KBM-7 (cell line): Measurements from ENCODE around the gene GALNT15.

Source experiments
- DNase-seq: peaks from one replicate; pipeline ENCODE4 v3.0.0-alpha.2; 2015
- in situ Hi-C: fragments of 300-500 bp; cut with MboI; formaldehyde crosslinking; loops from 2 replicates; pipeline ENCODE4 v1.14.3; 2020; ENCODE audit warnings: low sequenced_read_pairs, low pct_unique_long_range_greater_than_20kb, mixed read lengths

GALNT15 gene

GRCh38 chr3:16264708-16265454 is 90.4 kb downstream of the GALNT15 start, which contains the start of the genes DPH3 and OXNAD1:
DPH3 (minus strand) TSS chr3:16264943; CDS start chr3:16264876, 67 bp downstream.
OXNAD1 (plus strand) TSS chr3:16265212; CDS start chr3:16270953, 5,741 bp downstream.
- in situ Hi-C loops, result no loop called here

GRCh38 chr3:16265455-16265786 is 90.9 kb downstream of the GALNT15 start:
- in situ Hi-C loops, result no loop called here
- DNase-seq, result no peak

More at GRCh38 chr3:16264708-16265454, 90.4 kb downstream of the GALNT15 start, which contains the start of the genes DPH3 and OXNAD1:
- peak; percentile 98 for DNase-seq

- in situ Hi-C loops, result no loop called here
- no peak for DNase-seq
Measured at GRCh38 chr3:16266714-16267113, 92.2 kb downstream of the GALNT15 start.

GRCh38 chr3:16270855-16271254 is 96.4 kb downstream of the GALNT15 start:
- in situ Hi-C loops, result no loop called here
- DNase-seq, result no peak

GRCh38 chr3:16272588-16272987 is 98.1 kb downstream of the GALNT15 start:
- in situ Hi-C loops, result no loop called here
- no peak for DNase-seq

GRCh38 chr3:16273867-16274266 is 99.4 kb downstream of the GALNT15 start:
- in situ Hi-C loops, result no loop called here
- no peak for DNase-seq

- DNase-seq, result no peak
Measured at GRCh38 chr3:16277471-16277870, 103.0 kb downstream of the GALNT15 start.

GRCh38 chr3:16279010-16279801 is 104.7 kb downstream of the GALNT15 start:
- in situ Hi-C loops, result loop anchor here (25.0 kb wide), 1 partner anchor 258 kb away; no protein-coding TSS in a partner anchor

More at GRCh38 chr3:16277471-16277870, 103.0 kb downstream of the GALNT15 start:
- in situ Hi-C loops, result loop anchor here (25.0 kb wide), 1 partner anchor 260 kb away; no protein-coding TSS in a partner anchor

GRCh38 chr3:16280671-16281070 is 106.2 kb downstream of the GALNT15 start:
- in situ Hi-C loops, result loop anchor here (25.0 kb wide), 1 partner anchor 257 kb away; no protein-coding TSS in a partner anchor

More at GRCh38 chr3:16279010-16279801, 104.7 kb downstream of the GALNT15 start:
- no peak for DNase-seq

More at GRCh38 chr3:16280671-16281070, 106.2 kb downstream of the GALNT15 start:
- DNase-seq, result no peak
